GM12878 (cell line): ENCODE measurements around the gene PROSER3. TPM values are rescaled to one million over a fixed set of nuclear protein-coding genes. Genes with fewer than 3 reads are reported as not detected.

ENCODE experiments used
- BCLAF1 ChIP-seq: fragments of 450-650 bp; IDR thresholded peaks from 2 replicates; pipeline ENCODE4 v1.6.1; 2017; ENCODE audit warnings: antibody characterized with exemption, mild to moderate bottlenecking, moderate library complexity
- BRCA1 ChIP-seq: IDR thresholded peaks from 2 replicates; pipeline ENCODE4 v1.6.1; 2011; ENCODE audit warnings: low read depth, low read length, improper control_type of control experiment
- CBFB ChIP-seq: IDR thresholded peaks from 2 replicates; pipeline ENCODE4 v1.6.1; 2016; ENCODE audit warnings: antibody characterized with exemption, low read depth
- CEBPB ChIP-seq, 2 experiments: fragments of 150-350 bp in 1 of 2; IDR thresholded peaks; 2 replicates each; pipeline ENCODE4 v1.6.1; 2012 to 2014; ENCODE audit warnings: low read depth in 2 of 2, low read length in 2 of 2, borderline replicate concordance in 1 of 2, inconsistent platforms in 1 of 2
- FOXK2 ChIP-seq: fragments of 450-650 bp; IDR thresholded peaks from 2 replicates; pipeline ENCODE4 v1.6.1; 2017; ENCODE audit warnings: mild to moderate bottlenecking, moderate library complexity
- IKZF1 ChIP-seq: fragments of 450-650 bp; conservative IDR thresholded peaks from 2 replicates; pipeline ENCODE4 v1.6.1; 2017; ENCODE audit warnings: antibody characterized with exemption, mild to moderate bottlenecking
- IRF3 ChIP-seq: fragments of 450-650 bp; IDR thresholded peaks from 2 replicates; pipeline ENCODE4 v1.6.1; 2014; ENCODE audit warnings: mild to moderate bottlenecking
- IRF4 ChIP-seq: IDR thresholded peaks from 2 replicates; pipeline ENCODE4 v1.6.1; 2011; ENCODE audit warnings: low read depth, low read length
- JUNB ChIP-seq: IDR thresholded peaks from 2 replicates; pipeline ENCODE4 v1.6.1; 2016; ENCODE audit warnings: antibody characterized with exemption, mild to moderate bottlenecking
- NFIC ChIP-seq: IDR thresholded peaks from 2 replicates; pipeline ENCODE4 v1.6.1; 2012; ENCODE audit warnings: low read depth, mild to moderate bottlenecking, inconsistent platforms, low read length, moderate library complexity
- PBX3 ChIP-seq: IDR thresholded peaks from 2 replicates; pipeline ENCODE4 v1.6.1; 2011; ENCODE audit warnings: mild to moderate bottlenecking, low read depth, low read length, moderate library complexity; ENCODE audit not compliant: insufficient replicate concordance
- ZBTB33 ChIP-seq: fragments of 450-650 bp; IDR thresholded peaks from 2 replicates; pipeline ENCODE4 v1.6.1; 2017; ENCODE audit warnings: mild to moderate bottlenecking
- ZSCAN29 ChIP-seq: fragments of 450-650 bp; IDR thresholded peaks from 2 replicates; pipeline ENCODE4 v1.6.1; 2017; ENCODE audit warnings: mild to moderate bottlenecking, moderate library complexity
- ZZZ3 ChIP-seq: IDR thresholded peaks from 2 replicates; pipeline ENCODE4 v1.6.1; 2011; ENCODE audit warnings: low read depth; ENCODE audit not compliant: control insufficient read depth, insufficient read length
- polyA plus RNA-seq, 11 experiments: library from polyadenylated mRNA; depleted of rRNA in 4 of 11; unstranded in 6 of 11; stranded (reverse) in 5 of 11; fragments of >200 nt; fragmentation: Nextera tagmentation in 4 of 11; fragmentation: Illumina TruSeq in 1 of 11; extraction: Ambion mirVana in 4 of 11; extraction: Trizol in 1 of 11; gene quantifications; 1 replicate in 1 of 11; 2 replicates in 10 of 11; pipeline versions ENCODE4 v1.2.1 to v1.2.3, GENCODE V29; 2011 to 2016; ENCODE audit warnings: inconsistent platforms in 2 of 11, missing spikeins in 2 of 11, low read depth in 1 of 11
- total RNA-seq, 4 experiments: library from RNA; depleted of rRNA in 3 of 4; stranded (reverse); fragments of >200 nt in 3 of 4; fragmentation: Illumina TruSeq in 1 of 4; extraction: Trizol in 1 of 4; gene quantifications; 2 replicates each; pipeline versions ENCODE4 v1.2.1 to v1.2.3, GENCODE V29; 2013 to 2021
- TF ChIP-seq, protein P1 (sequence below): fragments of 450-650 bp; IDR thresholded peaks from 2 replicates; pipeline ENCODE4 v1.6.1; 2016; ENCODE audit warnings: mild to moderate bottlenecking, moderate library complexity, borderline replicate concordance
- TF ChIP-seq, protein P2 (sequence below): IDR thresholded peaks from 2 replicates; pipeline ENCODE4 v1.6.1; 2011; ENCODE audit warnings: borderline replicate concordance, low read depth, mild to moderate bottlenecking, moderate library complexity, mixed read lengths, low read length; ENCODE audit not compliant: insufficient read depth; ENCODE audit errors: extremely low read length

PROSER3 gene
- total and polyA plus RNA-seq, 10 of the 15 experiments (the other 5 are each of a cell fraction or from before 2014, with no cell fraction given), result 0.85 to 25.1 (median 9.6) TPM

DNA sequence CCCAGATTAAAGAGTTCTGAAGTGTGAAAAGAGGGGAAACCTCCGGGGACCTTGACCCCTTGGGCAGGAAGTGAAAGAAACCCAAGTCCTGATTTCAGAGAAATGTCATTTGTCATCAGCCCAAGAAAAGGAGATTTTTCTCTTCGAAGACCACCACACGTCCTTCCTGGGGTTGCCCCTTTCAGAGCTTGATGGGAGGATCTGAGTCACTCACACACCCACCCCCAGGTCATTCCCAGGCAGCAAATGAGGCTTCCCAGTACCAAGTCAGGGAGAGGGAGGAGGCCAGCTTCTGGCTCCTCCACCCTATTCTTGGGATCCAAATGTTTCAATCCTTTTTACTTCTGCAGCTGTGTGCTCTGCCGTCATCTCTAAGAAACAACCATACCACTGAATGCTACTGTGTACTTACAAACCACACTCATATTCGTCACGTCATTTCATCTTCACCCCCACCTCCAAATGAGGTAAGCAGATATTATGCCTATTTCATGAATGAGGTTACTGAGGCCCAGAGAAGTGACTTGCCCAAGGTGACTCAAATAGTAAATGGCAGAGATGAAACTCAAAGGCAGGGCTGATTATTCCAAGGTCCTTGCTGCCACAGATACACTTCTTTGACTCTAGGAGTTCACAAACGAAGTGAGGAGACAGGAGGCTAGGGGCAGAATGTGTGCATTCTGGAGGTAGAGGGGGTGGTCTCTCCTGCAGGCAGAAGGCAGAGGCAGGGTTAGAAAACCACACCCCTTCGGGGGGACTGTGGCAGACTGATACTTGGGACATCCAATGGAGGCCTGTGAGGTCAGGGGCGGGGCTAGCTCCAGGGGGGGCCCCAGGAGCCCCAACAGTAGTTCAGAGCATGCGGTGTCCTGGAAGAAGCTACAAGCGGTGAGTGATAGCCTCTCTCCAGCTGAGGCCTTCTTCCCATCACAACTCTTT lies 45.1 kb upstream of the PROSER3 start (continued):
- TF ChIP-seq BCLAF1, result no peak
- TF ChIP-seq, protein P1, sequence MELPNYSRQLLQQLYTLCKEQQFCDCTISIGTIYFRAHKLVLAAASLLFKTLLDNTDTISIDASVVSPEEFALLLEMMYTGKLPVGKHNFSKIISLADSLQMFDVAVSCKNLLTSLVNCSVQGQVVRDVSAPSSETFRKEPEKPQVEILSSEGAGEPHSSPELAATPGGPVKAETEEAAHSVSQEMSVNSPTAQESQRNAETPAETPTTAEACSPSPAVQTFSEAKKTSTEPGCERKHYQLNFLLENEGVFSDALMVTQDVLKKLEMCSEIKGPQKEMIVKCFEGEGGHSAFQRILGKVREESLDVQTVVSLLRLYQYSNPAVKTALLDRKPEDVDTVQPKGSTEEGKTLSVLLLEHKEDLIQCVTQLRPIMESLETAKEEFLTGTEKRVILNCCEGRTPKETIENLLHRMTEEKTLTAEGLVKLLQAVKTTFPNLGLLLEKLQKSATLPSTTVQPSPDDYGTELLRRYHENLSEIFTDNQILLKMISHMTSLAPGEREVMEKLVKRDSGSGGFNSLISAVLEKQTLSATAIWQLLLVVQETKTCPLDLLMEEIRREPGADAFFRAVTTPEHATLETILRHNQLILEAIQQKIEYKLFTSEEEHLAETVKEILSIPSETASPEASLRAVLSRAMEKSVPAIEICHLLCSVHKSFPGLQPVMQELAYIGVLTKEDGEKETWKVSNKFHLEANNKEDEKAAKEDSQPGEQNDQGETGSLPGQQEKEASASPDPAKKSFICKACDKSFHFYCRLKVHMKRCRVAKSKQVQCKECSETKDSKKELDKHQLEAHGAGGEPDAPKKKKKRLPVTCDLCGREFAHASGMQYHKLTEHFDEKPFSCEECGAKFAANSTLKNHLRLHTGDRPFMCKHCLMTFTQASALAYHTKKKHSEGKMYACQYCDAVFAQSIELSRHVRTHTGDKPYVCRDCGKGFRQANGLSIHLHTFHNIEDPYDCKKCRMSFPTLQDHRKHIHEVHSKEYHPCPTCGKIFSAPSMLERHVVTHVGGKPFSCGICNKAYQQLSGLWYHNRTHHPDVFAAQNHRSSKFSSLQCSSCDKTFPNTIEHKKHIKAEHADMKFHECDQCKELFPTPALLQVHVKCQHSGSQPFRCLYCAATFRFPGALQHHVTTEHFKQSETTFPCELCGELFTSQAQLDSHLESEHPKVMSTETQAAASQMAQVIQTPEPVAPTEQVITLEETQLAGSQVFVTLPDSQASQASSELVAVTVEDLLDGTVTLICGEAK, result no peak
- TF ChIP-seq JUNB, result peak; percentile 90
- no peak; the same call in 1 of the 2 replicates for TF ChIP-seq ZSCAN29
- peak; percentile 92 for TF ChIP-seq PBX3
- no peak for TF ChIP-seq IRF3
- peak; percentile 82; the same call in 1 of the 2 replicates for TF ChIP-seq NFIC
- TF ChIP-seq BRCA1, result no peak
- TF ChIP-seq ZBTB33, result no peak
- no peak; the same call in 1 of the 2 replicates for TF ChIP-seq CBFB
- TF ChIP-seq IRF4, result no peak
- TF ChIP-seq, protein P2, sequence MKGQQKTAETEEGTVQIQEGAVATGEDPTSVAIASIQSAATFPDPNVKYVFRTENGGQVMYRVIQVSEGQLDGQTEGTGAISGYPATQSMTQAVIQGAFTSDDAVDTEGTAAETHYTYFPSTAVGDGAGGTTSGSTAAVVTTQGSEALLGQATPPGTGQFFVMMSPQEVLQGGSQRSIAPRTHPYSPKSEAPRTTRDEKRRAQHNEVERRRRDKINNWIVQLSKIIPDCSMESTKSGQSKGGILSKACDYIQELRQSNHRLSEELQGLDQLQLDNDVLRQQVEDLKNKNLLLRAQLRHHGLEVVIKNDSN, result no peak
- no peak for TF ChIP-seq ZZZ3
- no peak for TF ChIP-seq CEBPB (IDR thresholded peaks at IDR 0.05; ENCODE audit: borderline replicate concordance in 1 of 2, low read depth in 2 of 2, low read length in 2 of 2)
- no peak for TF ChIP-seq FOXK2
- peak; percentile 87 for TF ChIP-seq IKZF1
